GM21360 (cell line): ENCODE results near the gene ARFGAP1.

Experiments used
- ATAC-seq: cut with Tn5 transposase; IDR thresholded peaks from one replicate; pipeline ENCODE4 v1.9.1; 2021; ENCODE audit warnings: mild to moderate bottlenecking, moderate library complexity; ENCODE audit not compliant: unreplicated experiment

Gene ARFGAP1

DNA sequence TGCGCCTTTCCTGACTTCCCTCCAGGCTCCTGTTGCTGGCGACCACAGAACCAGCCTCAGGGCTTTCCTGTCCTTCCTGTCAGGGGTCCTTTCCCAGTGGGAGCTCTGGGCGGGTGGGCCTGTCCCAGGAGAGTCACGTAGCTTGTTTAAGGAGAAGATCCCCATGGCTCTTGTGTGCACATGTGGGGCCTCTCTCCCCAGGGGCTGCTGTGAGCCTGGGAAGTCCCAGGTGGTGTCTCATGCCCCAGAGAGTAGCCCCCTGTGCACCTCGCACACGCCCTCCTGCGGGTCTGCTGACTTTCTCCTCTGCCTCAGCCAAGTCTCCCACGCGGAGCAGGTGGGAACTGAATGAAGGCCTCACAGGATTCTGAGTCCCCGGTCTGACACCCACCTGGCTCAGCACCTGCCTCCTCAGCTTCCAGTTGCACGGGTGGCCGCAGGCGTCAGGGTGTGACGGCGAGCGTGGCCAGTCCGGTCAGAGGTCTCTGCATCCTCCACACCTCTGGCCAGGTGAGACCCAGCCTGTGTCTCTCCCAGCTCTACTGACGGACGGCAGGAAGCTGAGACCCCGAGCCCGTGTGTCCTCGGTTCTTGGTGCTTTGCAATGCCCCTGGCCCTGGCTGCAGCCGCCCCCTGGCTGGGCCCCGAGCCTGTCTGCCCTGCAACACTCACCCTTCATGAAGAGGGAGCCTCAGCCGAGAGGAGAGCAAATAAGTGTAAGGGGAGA lies 12.7 kb upstream of the ARFGAP1 start:
- no peak for ATAC-seq

DNA sequence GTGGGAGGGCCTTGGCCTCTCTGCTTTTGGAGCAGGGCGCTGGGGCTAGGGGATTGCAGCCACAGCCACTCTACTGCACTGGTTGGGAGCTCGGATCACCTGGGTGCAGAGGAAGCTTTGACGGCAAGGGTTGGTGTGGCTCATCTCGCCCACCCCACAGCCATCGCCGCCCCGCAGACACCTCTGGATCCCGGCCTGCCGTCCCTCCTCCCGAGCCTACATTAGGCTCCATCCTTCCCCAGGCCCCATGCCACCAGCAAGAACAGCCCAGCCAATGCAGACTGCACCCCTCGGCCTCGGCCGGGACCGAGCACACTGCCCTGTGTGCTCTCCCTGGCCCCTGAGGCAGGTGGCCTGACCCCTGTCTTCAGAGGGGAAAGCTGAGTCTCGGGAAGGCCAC lies 12.1 kb upstream of the ARFGAP1 start:
- no peak for ATAC-seq

DNA sequence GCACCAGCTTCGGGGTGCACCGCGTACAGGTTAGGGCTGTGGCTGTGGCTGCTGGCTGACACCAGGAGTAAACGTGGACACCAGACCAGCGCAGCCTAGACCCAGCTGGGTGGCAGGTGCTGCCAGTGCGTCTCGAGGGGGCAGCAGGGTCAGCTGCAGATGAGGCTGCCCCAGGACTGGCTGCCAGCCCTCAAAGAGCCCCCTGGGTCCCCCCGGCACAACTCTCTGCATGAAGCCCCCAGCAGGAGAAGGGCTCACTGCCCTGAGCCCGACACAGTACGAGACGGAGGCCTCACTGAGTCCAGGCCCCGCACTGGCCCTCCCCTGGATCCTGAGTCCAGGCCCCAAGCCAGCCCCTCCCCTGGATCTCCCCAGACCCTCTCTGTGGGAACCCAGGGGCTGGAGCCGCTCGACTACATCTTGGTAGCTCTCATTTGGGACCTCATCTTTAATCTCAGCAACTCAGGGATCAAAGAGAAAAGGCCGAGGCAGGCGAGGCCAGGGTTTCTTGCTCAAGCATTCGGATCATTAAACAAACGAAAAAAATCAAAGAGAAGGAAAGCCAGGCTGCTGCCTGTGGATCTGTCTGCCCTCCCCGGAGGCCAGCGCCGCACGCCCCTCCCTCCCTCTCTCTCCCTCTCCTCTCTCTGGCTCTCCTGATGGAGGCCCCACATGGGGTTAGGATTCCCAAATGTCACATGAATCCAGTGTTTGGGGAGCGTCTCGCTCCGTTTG lies 11.4 kb upstream of the ARFGAP1 start:
- ATAC-seq, result no peak

DNA sequence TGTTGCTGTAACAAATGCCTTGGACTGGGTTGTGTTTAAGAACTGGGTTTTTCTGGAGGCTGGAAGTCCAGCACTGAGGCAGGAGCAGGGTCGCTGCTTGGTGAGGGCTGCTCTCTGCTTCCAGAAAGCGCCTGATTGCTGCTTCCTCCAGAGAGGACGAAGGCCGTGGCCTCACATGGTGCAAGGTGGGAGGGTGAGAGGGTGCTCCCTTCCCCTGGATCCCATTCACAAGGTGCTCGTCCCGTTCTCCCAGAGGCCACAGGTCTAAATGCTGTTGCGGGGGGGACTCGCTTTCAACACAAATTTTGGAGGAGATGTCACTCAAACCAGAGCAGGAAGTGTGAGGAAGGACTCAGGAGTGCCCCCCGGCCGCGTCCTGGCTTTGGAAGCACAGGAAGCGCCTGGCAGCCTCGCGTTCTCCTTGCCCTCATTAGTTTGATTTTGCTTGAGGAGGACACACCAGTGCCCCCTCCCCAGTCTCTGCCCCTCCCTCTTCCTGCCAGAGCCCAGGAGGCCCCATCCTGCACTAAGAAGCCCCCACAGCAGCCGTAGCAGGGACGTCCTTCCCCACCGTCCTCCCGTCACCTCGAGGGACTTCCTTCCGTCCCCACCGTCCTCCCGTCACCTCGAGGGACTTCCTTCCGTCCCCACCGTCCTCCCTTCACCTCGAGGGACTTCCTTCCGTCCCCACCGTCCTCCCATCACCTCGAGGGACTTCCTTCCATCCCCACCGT lies 10.7 kb upstream of the ARFGAP1 start:
- ATAC-seq, result no peak

DNA sequence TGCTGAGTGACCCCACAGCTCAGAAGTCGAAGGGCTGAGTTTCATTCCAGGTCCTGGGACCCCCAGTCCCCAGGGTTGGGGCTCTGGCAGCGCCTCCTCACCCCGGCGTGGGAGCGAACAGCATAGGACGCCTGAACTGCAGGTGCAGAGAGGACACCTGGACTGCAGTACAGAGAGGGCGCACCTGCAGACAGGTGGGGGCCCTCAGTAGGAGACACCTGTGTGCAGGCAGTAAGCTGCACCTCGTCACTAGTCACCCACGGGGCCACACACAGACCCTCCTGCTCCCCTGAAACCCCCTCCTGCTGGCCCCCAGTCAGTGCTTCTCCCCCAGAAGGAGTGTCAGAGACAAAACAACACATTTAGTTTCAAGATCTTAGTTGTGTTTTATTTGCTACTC lies 9.8 kb upstream of the ARFGAP1 start:
- no peak for ATAC-seq

DNA sequence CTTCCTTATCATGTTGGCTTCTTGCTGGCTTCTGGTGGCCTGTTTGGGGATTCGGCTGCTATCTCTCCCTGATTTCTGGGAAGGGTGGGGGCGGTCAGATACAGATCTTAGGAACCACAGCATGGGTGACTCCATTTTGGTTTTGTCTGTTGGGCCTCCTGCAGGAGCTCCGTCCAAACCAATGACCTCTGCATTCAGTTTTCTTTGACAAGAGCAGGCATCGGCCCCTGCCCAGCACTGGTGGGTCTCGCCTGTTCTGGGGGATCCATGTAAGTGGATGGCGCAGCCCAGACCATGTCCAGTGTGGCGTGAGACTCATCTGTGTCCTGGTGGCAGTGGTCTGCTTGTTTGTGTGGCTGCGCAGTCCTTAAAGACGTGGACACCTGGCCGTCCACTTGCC lies 8.6 kb upstream of the ARFGAP1 start:
- ATAC-seq, result no peak

- no peak for ATAC-seq
Observed at GRCh38 chr20:63264519-63264918, 8.1 kb upstream of the ARFGAP1 start.

DNA sequence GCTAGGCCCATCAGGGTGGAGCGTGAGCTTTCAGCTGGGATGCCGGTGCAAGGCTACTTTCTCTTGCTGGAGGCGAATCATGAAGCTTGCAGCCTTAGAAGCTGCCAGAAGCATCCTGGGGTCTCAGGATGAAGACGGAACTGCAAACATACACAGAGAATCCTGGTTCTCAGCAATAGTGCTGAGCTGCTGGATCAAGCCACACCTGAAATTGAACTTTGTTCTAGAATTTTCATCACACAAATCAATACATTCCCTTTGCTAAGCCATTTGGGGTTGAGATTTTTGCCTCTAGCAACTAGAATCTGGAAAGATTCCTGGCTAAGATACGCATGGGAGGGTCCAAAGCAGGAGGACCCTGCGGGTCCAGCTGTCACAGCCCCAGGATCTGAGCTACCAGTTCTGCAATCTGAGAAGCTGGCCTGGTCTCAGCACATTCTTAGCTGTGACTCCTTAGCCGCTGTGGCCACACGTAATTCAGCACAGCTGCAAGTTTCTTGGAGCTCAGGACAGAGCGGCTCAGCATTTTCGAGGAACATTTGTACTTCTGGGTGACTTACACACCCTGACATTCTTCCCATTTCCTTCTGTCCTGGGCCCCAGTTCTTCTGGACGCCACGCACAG lies 6.6 kb upstream of the ARFGAP1 start:
- ATAC-seq, result no peak

GRCh38 chr20:63267691-63268090 lies 4.9 kb upstream of the ARFGAP1 start:
- no peak for ATAC-seq

DNA sequence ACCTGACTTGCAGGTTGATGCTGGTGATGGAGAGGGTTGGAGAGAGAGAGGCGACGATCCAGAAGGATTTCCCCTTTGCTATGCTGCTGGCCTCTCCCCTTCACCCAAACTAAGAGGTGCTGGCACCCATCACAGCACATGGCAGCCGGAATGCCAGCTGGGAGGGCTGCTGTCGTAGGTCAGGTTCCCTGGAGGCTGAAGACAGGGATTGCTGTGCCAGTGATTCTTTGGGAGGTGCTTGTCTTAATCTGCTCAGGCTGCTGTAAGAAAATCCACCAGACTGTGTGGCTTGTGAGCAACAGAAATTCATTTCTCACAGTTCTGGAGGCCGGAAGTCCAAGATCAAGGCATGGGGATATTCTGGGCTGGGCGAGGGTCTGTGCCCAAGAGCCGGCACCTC lies 4.4 kb upstream of the ARFGAP1 start:
- ATAC-seq, result no peak

DNA sequence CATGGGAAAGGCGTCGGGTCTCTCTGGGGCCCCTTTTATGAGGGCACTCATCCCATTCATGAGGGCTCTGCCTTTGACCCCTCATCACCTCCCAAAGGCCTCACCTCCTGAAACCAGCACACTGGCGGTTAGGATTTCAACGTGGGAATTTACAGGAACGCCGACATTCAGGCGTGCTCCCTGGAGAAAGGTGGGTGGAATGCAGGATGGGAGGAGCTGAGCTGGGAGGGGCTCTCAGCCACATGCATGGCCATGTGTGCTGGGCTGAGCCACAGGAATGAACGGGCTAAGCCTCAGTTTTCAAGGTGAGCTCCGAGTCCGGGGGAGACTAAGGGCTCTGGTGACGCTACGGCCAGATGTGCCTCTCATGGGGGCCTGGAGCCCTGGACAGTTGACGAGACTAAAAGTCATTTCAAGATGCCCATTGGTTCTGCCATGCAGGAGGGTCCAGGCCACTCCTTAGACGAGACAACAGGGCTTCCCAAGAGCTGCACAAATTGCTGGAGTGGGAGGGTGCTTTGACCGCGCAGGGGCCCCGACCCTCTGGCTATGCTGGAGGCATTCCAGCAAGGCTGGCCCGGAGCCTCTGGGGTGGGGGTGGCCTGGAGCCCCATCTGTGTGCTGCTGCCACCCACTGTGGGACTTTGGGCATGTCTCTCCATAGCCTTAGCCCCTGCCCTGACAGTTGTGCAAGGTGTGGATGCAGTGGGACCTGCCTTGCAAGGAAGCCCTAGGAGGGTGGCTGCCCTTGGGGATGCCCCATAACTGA lies 3.8 kb upstream of the ARFGAP1 start:
- no peak for ATAC-seq

DNA sequence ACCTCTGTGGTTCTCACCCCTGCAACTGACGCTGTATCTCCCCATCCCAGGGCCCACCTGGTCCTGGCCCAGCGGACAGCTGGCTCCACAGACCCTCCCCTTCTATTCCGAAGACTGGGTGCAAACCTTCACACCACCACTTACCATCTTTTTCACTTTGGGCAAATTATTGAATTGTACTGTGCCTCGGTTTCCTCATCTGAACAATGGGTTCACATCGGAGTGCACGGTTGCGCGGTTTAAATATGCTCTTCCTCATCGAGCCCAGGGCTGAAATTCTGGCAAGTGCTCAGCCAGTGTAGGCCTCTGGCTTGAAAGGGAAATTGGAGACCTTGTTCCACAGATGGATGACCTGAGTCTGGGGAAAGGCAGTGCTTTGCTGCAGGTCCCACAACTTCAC lies 2.9 kb upstream of the ARFGAP1 start:
- no peak for ATAC-seq

GRCh38 chr20:63270606-63271325 lies 1.8 kb upstream of the ARFGAP1 start:
- ATAC-seq, result no peak

- ATAC-seq, result no peak
Observed at GRCh38 chr20:63273059-63273579, 506 bp downstream of the ARFGAP1 start.

- ATAC-seq, result no peak
Observed at GRCh38 chr20:63273635-63274380, 1.2 kb downstream of the ARFGAP1 start.

DNA sequence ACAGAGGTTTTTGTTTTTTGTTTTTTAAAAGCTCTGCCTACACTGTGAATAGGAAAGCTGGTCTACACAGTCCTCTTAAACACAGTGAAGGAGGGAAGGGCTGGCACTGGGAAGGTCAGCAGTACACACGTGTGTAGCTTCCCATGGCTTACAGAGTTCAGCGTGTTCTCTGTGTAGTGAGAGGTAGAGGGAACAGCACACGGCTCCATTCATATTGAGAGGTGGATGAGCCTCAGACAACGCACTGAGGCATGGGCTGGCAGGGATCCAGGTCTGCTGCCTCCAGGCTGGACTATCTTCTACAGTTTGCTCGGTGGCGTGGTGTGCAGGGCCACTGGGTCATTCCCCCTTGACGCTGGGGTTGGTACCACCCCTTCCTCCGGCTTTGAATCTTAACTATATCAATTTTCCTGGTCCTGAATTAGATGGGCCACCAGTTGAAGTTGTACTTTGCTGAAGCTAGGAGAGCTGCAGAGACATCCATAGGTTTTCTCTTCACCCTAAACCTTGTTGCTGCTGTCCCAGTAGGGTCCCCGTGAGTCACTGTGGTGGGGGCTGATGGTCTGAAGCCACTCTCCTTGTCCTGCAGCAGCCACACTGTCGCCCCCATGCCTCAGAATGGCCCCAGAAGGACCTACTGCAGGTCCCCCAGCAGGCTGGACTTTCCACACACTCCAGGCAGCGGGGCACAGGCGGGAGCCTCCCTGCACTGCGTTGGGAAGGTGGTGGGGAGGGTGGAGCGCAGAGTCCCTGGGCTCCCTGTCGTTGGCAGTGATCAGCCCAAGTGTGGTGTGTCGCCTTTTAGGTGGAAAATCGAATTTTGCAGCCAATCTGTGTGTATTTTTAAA lies 2.0 kb downstream of the ARFGAP1 start:
- no peak for ATAC-seq

DNA sequence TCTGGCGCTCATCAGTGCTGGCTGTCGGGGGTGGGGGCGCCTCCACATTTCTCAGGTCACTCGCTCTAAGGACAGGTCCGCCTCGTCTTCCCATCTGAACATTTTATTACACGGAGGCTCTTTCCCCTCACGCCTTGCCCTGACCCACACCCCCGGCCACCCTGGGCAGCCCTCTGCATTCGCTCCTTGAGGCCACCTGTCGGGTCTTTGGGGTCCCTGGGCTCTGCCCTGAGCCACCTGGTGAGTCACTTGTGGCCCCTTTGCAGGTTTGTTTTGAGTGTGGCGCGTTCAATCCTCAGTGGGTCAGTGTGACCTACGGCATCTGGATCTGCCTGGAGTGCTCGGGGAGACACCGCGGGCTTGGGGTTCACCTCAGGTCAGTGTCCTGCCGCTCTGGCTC lies 3.2 kb downstream of the ARFGAP1 start:
- ATAC-seq, result no peak

GRCh38 chr20:63276956-63277355 lies 4.3 kb downstream of the ARFGAP1 start:
- no peak for ATAC-seq
